Measurements from ENCODE around the gene AMDHD1. TPM values are rescaled to one million over a fixed set of nuclear protein-coding genes. Genes with fewer than 3 reads are reported as not detected.

AMDHD1 gene
- total RNA-seq, 1 donor from 2014 or later: not detected

DNA sequence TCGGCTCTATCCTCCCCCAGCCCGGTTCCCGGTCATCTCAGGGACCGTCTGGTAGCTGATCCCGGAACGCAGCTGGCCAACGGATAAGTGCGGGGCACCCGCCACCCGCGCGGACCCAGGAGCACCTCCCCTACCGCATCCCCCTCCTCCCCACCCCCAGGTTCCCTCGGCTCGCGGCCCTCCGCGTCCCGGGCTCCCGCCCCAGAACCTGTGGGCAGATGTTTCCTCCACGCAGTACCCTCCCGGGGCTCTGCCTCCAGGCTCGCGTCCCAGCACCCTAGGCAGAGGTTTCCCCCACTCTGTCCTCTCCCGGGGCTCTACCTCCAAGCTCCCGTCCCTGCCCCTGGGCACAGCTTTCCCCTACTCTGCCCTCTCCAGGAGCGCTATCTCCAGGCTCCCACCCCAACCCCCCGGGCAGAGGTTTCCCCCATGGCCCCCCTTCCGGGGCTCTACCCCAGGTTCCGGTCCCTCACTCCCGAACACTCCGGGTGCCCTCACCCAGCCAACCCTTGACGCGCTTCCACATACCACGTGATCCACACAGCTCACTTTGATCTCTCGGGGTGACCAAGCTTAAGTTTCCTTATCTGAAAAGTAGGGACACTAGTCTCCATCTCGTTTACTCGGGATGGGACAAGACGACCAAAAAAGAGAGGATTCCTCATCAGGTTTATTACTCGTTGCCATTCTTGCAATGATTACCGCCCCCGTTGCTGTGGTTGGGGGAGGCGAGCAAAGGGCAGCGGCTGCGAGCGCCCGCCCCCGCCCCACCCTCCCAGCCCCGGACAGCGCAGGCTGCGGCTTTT is 404 bp upstream of the AMDHD1 start, which contains the start of gene CCDC38:
Gene CCDC38 (minus strand): TSS at position 91 of the 806 bp plus-strand sequence. CDS start 6,105 bp downstream, outside the sequence.
- TF ChIP-seq, protein P1, sequence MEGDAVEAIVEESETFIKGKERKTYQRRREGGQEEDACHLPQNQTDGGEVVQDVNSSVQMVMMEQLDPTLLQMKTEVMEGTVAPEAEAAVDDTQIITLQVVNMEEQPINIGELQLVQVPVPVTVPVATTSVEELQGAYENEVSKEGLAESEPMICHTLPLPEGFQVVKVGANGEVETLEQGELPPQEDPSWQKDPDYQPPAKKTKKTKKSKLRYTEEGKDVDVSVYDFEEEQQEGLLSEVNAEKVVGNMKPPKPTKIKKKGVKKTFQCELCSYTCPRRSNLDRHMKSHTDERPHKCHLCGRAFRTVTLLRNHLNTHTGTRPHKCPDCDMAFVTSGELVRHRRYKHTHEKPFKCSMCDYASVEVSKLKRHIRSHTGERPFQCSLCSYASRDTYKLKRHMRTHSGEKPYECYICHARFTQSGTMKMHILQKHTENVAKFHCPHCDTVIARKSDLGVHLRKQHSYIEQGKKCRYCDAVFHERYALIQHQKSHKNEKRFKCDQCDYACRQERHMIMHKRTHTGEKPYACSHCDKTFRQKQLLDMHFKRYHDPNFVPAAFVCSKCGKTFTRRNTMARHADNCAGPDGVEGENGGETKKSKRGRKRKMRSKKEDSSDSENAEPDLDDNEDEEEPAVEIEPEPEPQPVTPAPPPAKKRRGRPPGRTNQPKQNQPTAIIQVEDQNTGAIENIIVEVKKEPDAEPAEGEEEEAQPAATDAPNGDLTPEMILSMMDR (IDR thresholded peaks at IDR 0.05; ENCODE audit: unreplicated experiment): no peak
- no peak within 1 kb of the TSS for H3K27ac Mint-ChIP-seq (ENCODE audit: unreplicated experiment)
- peak within 1 kb of the TSS; percentile 88 for H3K4me3 Mint-ChIP-seq (ENCODE audit: unreplicated experiment)
- H3K9me3 Mint-ChIP-seq (ENCODE audit: unreplicated experiment): no peaks in the 10 kb centered on the region
- no peaks in the 10 kb centered on the region for H3K36me3 Mint-ChIP-seq (ENCODE audit: low read depth, unreplicated experiment)
- no peaks in the 10 kb centered on the region for H3K4me1 Mint-ChIP-seq (ENCODE audit: unreplicated experiment)
- peak; percentile 20 for DNase-seq (ENCODE audit: low spot score)
- peaks cover 2% of the 10 kb centered on the region for H3K27me3 Mint-ChIP-seq (ENCODE audit: unreplicated experiment)

DNA sequence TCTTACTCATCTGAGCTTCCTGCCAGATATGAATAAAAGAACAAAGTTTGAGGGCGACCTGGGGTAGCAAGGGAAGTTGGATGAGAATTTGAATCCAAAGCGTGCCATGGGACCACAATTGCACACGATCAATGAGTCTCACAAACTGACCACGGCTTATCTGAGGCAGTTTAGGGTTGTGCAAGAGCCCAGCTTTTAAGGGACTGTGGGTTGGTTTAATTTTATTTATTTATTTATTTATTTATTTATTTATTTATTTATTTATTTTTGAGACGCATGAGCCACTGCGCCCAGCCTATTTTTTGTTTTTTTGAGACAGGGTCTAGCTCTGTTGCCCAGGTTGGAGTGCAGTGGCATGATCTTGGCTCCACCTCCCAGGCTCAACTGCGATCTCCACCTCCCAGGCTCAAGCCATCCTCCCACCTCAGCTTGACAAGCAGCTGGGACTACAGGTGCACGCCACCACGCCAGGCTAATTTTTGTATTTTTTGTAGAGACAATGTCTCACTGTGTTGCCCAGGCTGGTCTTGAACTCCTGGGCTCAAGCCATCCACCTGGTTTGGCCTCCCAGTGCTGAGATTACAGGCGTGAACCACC is 1.1 kb downstream of the AMDHD1 start:
- TF ChIP-seq, protein P1 (IDR thresholded peaks at IDR 0.05; ENCODE audit: unreplicated experiment): no peak
- no peaks in the 10 kb centered on the region for H3K4me1 Mint-ChIP-seq (ENCODE audit: unreplicated experiment)

DNA sequence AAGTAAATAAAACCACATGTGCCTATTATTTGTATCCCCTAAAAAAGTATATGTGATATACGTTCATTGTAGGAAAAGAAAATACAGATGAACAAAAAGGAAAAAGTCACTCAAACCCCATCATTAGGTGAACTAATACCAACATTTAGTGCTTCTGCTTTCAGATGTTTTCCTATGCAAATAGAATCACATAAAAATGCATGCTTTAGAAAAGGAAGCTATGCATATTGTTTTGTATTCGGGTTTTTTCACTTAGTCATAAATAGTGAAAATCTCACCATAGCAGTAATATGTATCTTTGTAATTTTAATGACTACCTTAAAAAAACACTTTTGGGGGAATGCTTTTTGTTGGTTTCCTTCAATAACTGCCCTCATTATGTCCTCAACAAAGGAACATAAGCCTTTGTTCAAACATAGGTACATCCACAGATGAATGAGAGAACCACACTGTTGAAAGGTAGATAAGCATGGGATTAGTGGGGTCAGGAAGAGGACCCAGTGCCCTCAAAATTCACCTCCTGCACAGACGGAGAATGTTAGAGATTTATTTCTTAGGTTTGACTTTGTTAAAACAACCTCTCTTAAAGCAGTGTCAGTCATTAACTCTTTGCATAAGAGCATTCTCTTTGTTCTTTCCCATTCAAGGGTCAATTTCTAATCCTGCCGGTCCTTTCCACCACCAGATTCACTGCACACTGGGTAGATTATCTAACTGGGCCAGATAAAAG is 6.5 kb downstream of the AMDHD1 start:
- Mint-ChIP-seq H3K9me3 (ENCODE audit: unreplicated experiment) (no peaks in the 10 kb centered on the region), H3K4me3 (ENCODE audit: unreplicated experiment) (no peak overlapping the region), H3K36me3 (ENCODE audit: low read depth, unreplicated experiment) (no peaks in the 10 kb centered on the region), H3K4me1 (ENCODE audit: unreplicated experiment) (no peaks in the 10 kb centered on the region), H3K27me3 (ENCODE audit: unreplicated experiment) (no peaks in the 10 kb centered on the region), H3K27ac (ENCODE audit: unreplicated experiment) (no peak overlapping the region)
- TF ChIP-seq, protein P1 (IDR thresholded peaks at IDR 0.05; ENCODE audit: unreplicated experiment): no peak
- DNase-seq (ENCODE audit: low spot score): no peak

More for the DNA sequence above, 1.1 kb downstream of the AMDHD1 start:
- DNase-seq (ENCODE audit: low spot score): no peak
- Mint-ChIP-seq H3K27me3 (ENCODE audit: unreplicated experiment) (peaks cover 2% of the 10 kb centered on the region), H3K36me3 (ENCODE audit: low read depth, unreplicated experiment) (no peaks in the 10 kb centered on the region), H3K27ac (ENCODE audit: unreplicated experiment) (no peak overlapping the region), H3K9me3 (ENCODE audit: unreplicated experiment) (no peaks in the 10 kb centered on the region), H3K4me3 (ENCODE audit: unreplicated experiment) (peak overlapping the region; percentile 84)

DNA sequence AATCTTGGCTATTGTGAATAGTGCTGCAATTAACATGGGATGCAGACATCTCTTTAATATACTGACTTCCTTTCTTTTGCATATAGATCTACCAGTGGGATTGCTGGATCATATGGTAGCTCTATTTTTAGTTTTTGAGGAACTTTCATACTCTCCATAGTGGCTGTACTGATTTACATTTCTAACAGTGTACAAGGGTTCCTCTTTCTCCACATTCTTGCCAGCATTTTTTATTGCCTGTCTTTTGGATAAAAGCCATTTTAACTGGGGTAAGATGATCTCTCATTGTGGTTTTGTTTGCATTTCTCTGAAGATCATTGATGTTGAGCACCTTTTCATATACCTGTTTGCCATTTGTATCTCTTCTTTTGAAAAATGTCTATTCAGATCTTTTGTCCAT is 8.4 kb downstream of the AMDHD1 start:
- H3K4me3 Mint-ChIP-seq (ENCODE audit: unreplicated experiment): no peak overlapping the region
- no peak overlapping the region for H3K27ac Mint-ChIP-seq (ENCODE audit: unreplicated experiment)
- no peaks in the 10 kb centered on the region for H3K4me1 Mint-ChIP-seq (ENCODE audit: unreplicated experiment)
- H3K36me3 Mint-ChIP-seq (ENCODE audit: low read depth, unreplicated experiment): no peaks in the 10 kb centered on the region
- H3K27me3 Mint-ChIP-seq (ENCODE audit: unreplicated experiment): no peaks in the 10 kb centered on the region
- no peaks in the 10 kb centered on the region for H3K9me3 Mint-ChIP-seq (ENCODE audit: unreplicated experiment)
- DNase-seq (ENCODE audit: low spot score): no peak
- TF ChIP-seq, protein P1 (IDR thresholded peaks at IDR 0.05; ENCODE audit: unreplicated experiment): no peak
